IPS-15b (cell line): ENCODE results near the gene IFFO2.

Experiments
- H3K27me3 ChIP-seq: one replicate; pipeline ENCODE4 v1.6.1; 2013; ENCODE audit warnings: low read length; ENCODE audit not compliant: control insufficient read depth, insufficient read depth
- H3K36me3 ChIP-seq: one replicate; pipeline ENCODE4 v1.6.1; 2013; ENCODE audit warnings: low read length; ENCODE audit not compliant: control insufficient read depth, insufficient read depth
- H3K4me1 ChIP-seq: one replicate; pipeline ENCODE4 v1.6.1; 2013; ENCODE audit warnings: mild to moderate bottlenecking, low read length; ENCODE audit not compliant: control insufficient read depth, insufficient read depth
- H3K4me3 ChIP-seq: one replicate; pipeline ENCODE4 v1.5.1; 2013; ENCODE audit warnings: low read depth, low read length
- H3K9ac ChIP-seq: one replicate; pipeline ENCODE4 v1.6.1; 2013; ENCODE audit warnings: low read depth, mild to moderate bottlenecking, low read length
- H3K9me3 ChIP-seq: one replicate; pipeline ENCODE4 v1.6.1; 2013; ENCODE audit warnings: mild to moderate bottlenecking, low read length; ENCODE audit not compliant: control insufficient read depth, insufficient read depth

IFFO2 gene

GRCh38 chr1:18956193-18957135 is at the start of gene IFFO2:
IFFO2 (minus strand) TSS chr1:18956676; CDS start chr1:18956332, 344 bp downstream.
- Histone ChIP-seq H3K27me3 (peaks cover 28% of the 10 kb centered on the region), H3K9me3 (no peaks in the 10 kb centered on the region), H3K4me1 (peaks cover 6% of the 10 kb centered on the region), H3K9ac (no peak within 1 kb of the TSS), H3K4me3 (peak within 1 kb of the TSS; percentile 80), H3K36me3 (no peaks in the 10 kb centered on the region)

- Histone ChIP-seq H3K36me3 (no peaks in the 10 kb centered on the region), H3K9ac (no peak overlapping the region), H3K27me3 (no peaks in the 10 kb centered on the region), H3K4me3 (no peak overlapping the region), H3K9me3 (no peaks in the 10 kb centered on the region), H3K4me1 (peaks cover 6% of the 10 kb centered on the region)
These were observed 49.5 kb upstream of the IFFO2 start for GRCh38 chr1:19006000-19006399.

GRCh38 chr1:19003371-19004290 is 47.2 kb upstream of the IFFO2 start:
- no peak overlapping the region for H3K9ac ChIP-seq
- H3K27me3 ChIP-seq = no peaks in the 10 kb centered on the region
- no peak overlapping the region for H3K4me3 ChIP-seq
- peaks cover 6% of the 10 kb centered on the region for H3K4me1 ChIP-seq
- H3K36me3 ChIP-seq = no peaks in the 10 kb centered on the region
- no peaks in the 10 kb centered on the region for H3K9me3 ChIP-seq

- H3K4me1 ChIP-seq = no peaks in the 10 kb centered on the region
These were observed 43.6 kb upstream of the IFFO2 start for GRCh38 chr1:19000065-19000464.

GRCh38 chr1:18999359-18999758 is 42.9 kb upstream of the IFFO2 start:
- H3K9ac ChIP-seq = no peak overlapping the region
- no peaks in the 10 kb centered on the region for H3K36me3 ChIP-seq
- no peaks in the 10 kb centered on the region for H3K9me3 ChIP-seq
- no peaks in the 10 kb centered on the region for H3K27me3 ChIP-seq
- no peaks in the 10 kb centered on the region for H3K4me1 ChIP-seq
- no peak overlapping the region for H3K4me3 ChIP-seq

More at GRCh38 chr1:19000065-19000464, 43.6 kb upstream of the IFFO2 start:
- Histone ChIP-seq H3K36me3 (no peaks in the 10 kb centered on the region), H3K27me3 (no peaks in the 10 kb centered on the region), H3K9ac (no peak overlapping the region), H3K9me3 (no peaks in the 10 kb centered on the region), H3K4me3 (no peak overlapping the region)

- Histone ChIP-seq H3K4me3 (no peak overlapping the region), H3K36me3 (no peaks in the 10 kb centered on the region), H3K9ac (no peak overlapping the region), H3K9me3 (no peaks in the 10 kb centered on the region), H3K27me3 (no peaks in the 10 kb centered on the region), H3K4me1 (no peaks in the 10 kb centered on the region)
These were observed 41.7 kb upstream of the IFFO2 start for GRCh38 chr1:18998016-18998724.

GRCh38 chr1:18997508-18997907 is 41.0 kb upstream of the IFFO2 start:
- H3K9me3 ChIP-seq = no peaks in the 10 kb centered on the region
- no peak overlapping the region for H3K4me3 ChIP-seq
- no peaks in the 10 kb centered on the region for H3K4me1 ChIP-seq
- H3K36me3 ChIP-seq = no peaks in the 10 kb centered on the region
- no peaks in the 10 kb centered on the region for H3K27me3 ChIP-seq
- no peak overlapping the region for H3K9ac ChIP-seq

- no peaks in the 10 kb centered on the region for H3K36me3 ChIP-seq
- H3K4me1 ChIP-seq = no peaks in the 10 kb centered on the region
- no peak overlapping the region for H3K4me3 ChIP-seq
- no peaks in the 10 kb centered on the region for H3K27me3 ChIP-seq
- H3K9ac ChIP-seq = no peak overlapping the region
- H3K9me3 ChIP-seq = no peaks in the 10 kb centered on the region
These were observed 40.2 kb upstream of the IFFO2 start for GRCh38 chr1:18996548-18997177.

GRCh38 chr1:18994381-18994780 is 37.9 kb upstream of the IFFO2 start:
- H3K27me3 ChIP-seq = no peaks in the 10 kb centered on the region

GRCh38 chr1:18992646-18993045 is 36.2 kb upstream of the IFFO2 start:
- no peak overlapping the region for H3K4me3 ChIP-seq
- H3K27me3 ChIP-seq = no peaks in the 10 kb centered on the region
- H3K9ac ChIP-seq = no peak overlapping the region
- H3K36me3 ChIP-seq = no peaks in the 10 kb centered on the region
- no peaks in the 10 kb centered on the region for H3K4me1 ChIP-seq
- no peaks in the 10 kb centered on the region for H3K9me3 ChIP-seq

More at GRCh38 chr1:18994381-18994780, 37.9 kb upstream of the IFFO2 start:
- Histone ChIP-seq H3K9ac (no peak overlapping the region), H3K4me3 (no peak overlapping the region), H3K4me1 (no peaks in the 10 kb centered on the region), H3K36me3 (no peaks in the 10 kb centered on the region), H3K9me3 (no peaks in the 10 kb centered on the region)

GRCh38 chr1:18991585-18991984 is 35.1 kb upstream of the IFFO2 start:
- no peaks in the 10 kb centered on the region for H3K27me3 ChIP-seq
- no peak overlapping the region for H3K9ac ChIP-seq
- H3K9me3 ChIP-seq = no peaks in the 10 kb centered on the region
- no peak overlapping the region for H3K4me3 ChIP-seq
- H3K36me3 ChIP-seq = no peaks in the 10 kb centered on the region
- H3K4me1 ChIP-seq = no peaks in the 10 kb centered on the region
